GM19193 (cell line): Measurements from ENCODE around the gene AFF1.

Source experiments
- POLR2A ChIP-seq: IDR thresholded peaks from 4 replicates; pipeline ENCODE4 v1.6.1; 2011; ENCODE audit not compliant: insufficient read depth, insufficient read length; ENCODE audit errors: extremely low read depth

Gene AFF1

GRCh38 chr4:86934771-86935565, at the start of gene AFF1:
Gene AFF1, plus strand, starts transcription at chr4:86935011. Its CDS starts 13,523 bp downstream, at chr4:86948534.
- TF ChIP-seq POLR2A = peak; percentile 88

- no peak for TF ChIP-seq POLR2A
These were observed 44.0 kb upstream of the AFF1 start for GRCh38 chr4:86890790-86891189.

GRCh38 chr4:86891762-86892635, 42.8 kb upstream of the AFF1 start, which contains the start of gene C4orf36:
Gene C4orf36, minus strand, starts transcription at chr4:86892422. Its CDS starts 902 bp downstream, at chr4:86891520.
- TF ChIP-seq POLR2A = no peak

GRCh38 chr4:86892636-86892960, 42.2 kb upstream of the AFF1 start:
- no peak for TF ChIP-seq POLR2A

- no peak for TF ChIP-seq POLR2A
These were observed 41.7 kb upstream of the AFF1 start for GRCh38 chr4:86893136-86893535.

GRCh38 chr4:86894455-86894854, 40.4 kb upstream of the AFF1 start:
- TF ChIP-seq POLR2A = no peak

- TF ChIP-seq POLR2A = no peak
These were observed 38.9 kb upstream of the AFF1 start for GRCh38 chr4:86895692-86896488.

GRCh38 chr4:86896596-86896995, 38.2 kb upstream of the AFF1 start:
- TF ChIP-seq POLR2A = no peak

GRCh38 chr4:86898562-86898961, 36.2 kb upstream of the AFF1 start:
- no peak for TF ChIP-seq POLR2A

GRCh38 chr4:86901864-86902263, 32.9 kb upstream of the AFF1 start:
- TF ChIP-seq POLR2A = no peak

GRCh38 chr4:86908251-86908657, 26.6 kb upstream of the AFF1 start:
- TF ChIP-seq POLR2A = no peak

- no peak for TF ChIP-seq POLR2A
These were observed 25.1 kb upstream of the AFF1 start for GRCh38 chr4:86909546-86910295.

- TF ChIP-seq POLR2A = no peak
These were observed 24.4 kb upstream of the AFF1 start for GRCh38 chr4:86910369-86910768.
